ENCODE results near the gene ERRFI1. TPM values are rescaled to one million over a fixed set of nuclear protein-coding genes. Genes with fewer than 3 reads are reported as not detected.

The ERRFI1 gene
- total RNA-seq, 1 experiment from 2014 or later, result not detected

DNA sequence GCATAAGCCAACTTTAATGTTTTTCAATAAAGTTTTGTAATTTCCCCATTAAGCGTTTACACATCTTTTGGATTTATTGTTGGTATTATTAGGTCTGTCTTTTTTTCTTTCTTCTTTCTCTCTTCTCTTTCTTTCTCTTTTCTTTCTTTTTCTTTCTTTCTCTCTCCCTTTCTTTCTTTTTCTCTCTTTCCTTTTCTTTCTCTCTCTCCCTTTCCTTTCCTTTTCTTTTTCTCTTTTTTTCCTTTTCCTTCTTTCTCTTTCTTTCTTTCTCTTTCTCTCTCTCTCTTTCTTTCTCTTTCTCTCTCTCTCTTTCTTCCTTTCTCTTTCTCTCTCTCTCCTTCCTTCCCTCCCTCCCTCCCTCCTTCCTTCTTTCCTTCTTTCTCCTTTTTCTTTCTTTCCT is 31.3 kb downstream of the ERRFI1 start:
- Histone ChIP-seq H4K20me1 (ENCODE audit: insufficient read depth, low read depth, low read length) (no peaks in the 10 kb centered on the region), H3K9ac (ENCODE audit: low read length) (no peak overlapping the region), H3K9me3 (ENCODE audit: low read length) (no peaks in the 10 kb centered on the region), H3K4me2 (ENCODE audit: low read depth, low read length, poor library complexity, severe bottlenecking) (no peak overlapping the region), H2AFZ (ENCODE audit: low read length) (no peak overlapping the region), H3K4me1 (ENCODE audit: low read length) (no peaks in the 10 kb centered on the region), H3K36me3 (ENCODE audit: insufficient read depth, low read length) (no peaks in the 10 kb centered on the region), H3K27me3 (ENCODE audit: low read length) (no peaks in the 10 kb centered on the region), H3K4me3 (ENCODE audit: low read length) (no peak overlapping the region), H3K79me2 (ENCODE audit: low read length) (no peaks in the 10 kb centered on the region), H3K27ac (ENCODE audit: low read length) (no peak overlapping the region), H3K9me2 (replicated peaks; ENCODE audit: insufficient read depth, low read length) (no peaks in the 10 kb centered on the region)
- DNase-seq, result no peak

DNA sequence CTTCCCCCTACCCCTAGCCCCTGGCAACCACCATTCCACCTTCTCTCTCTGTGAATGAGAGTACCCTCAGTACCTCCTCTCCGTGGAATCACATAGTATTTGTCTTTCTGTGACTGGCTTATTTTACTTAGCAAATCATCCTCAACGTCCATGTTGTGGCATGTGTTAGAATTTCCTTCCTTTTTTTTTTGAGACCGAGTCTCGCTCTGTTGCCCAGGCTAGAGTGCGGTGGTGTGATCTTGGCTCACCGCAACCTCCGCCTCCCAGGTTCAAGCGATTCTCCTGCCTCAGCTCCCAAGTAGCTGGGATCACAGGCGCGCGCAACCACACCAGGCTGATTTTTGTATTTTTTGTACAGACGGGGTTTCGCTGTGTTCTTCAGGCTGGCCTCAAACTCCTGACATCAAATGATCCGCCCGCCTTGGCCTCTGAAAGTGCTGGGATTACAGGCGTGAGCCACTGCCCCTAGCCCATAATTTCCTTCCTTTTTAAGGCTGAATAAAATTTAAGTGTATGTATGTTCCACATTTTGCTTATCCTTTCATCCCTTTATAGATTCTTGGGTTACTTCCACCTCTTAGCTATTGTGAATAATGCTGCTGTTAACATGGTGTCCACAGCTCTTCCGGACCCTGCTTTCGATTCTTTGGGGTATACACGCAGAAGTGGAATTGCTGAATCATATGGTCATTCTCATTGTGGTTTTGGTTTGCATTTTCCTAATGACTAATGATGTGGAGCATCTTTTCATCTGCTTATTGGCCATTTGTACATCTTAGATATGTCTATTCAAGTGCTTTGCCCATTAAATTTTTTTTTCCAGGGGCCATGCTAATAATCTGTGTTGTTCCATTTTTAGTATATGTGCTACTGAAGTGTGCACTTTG is 32.3 kb downstream of the ERRFI1 start:
- no peaks in the 10 kb centered on the region for H3K27me3 ChIP-seq (ENCODE audit: low read length)
- no peaks in the 10 kb centered on the region for H3K9me3 ChIP-seq (ENCODE audit: low read length)
- no peak overlapping the region for H3K27ac ChIP-seq (ENCODE audit: low read length)
- no peaks in the 10 kb centered on the region for H4K20me1 ChIP-seq (ENCODE audit: insufficient read depth, low read depth, low read length)
- no peaks in the 10 kb centered on the region for H3K79me2 ChIP-seq (ENCODE audit: low read length)
- no peaks in the 10 kb centered on the region for H3K36me3 ChIP-seq (ENCODE audit: insufficient read depth, low read length)
- no peak overlapping the region for H3K4me2 ChIP-seq (ENCODE audit: low read depth, low read length, poor library complexity, severe bottlenecking)
- H3K4me3 ChIP-seq (ENCODE audit: low read length), result no peak overlapping the region
- DNase-seq, result no peak
- no peak overlapping the region for H3K9ac ChIP-seq (ENCODE audit: low read length)
- H3K4me1 ChIP-seq (ENCODE audit: low read length), result no peaks in the 10 kb centered on the region
- no peak overlapping the region for H2AFZ ChIP-seq (ENCODE audit: low read length)
- H3K9me2 ChIP-seq (replicated peaks; ENCODE audit: insufficient read depth, low read length), result no peaks in the 10 kb centered on the region

DNA sequence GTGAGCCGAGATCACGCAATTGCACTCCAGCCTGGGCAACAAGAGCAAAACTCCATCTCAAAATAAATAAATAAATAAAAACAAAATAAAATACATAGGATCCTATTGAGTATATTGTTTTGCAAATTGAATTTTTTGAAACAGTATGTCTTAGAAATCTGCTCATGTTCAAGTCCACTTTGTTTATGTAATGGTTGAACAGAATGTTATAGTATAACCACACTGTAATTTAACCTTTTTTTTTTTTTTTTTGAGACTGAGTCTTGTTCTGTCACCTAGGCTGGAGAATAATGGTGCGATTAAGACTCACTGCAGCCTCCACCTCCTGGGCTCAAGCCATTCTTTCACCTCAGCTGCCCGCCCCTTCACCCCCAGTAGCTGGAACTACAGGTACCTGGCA is 33.2 kb downstream of the ERRFI1 start:
- H3K9me3 ChIP-seq (ENCODE audit: low read length), result no peaks in the 10 kb centered on the region
- H4K20me1 ChIP-seq (ENCODE audit: insufficient read depth, low read depth, low read length), result no peaks in the 10 kb centered on the region
- no peak overlapping the region for H3K27ac ChIP-seq (ENCODE audit: low read length)
- no peaks in the 10 kb centered on the region for H3K27me3 ChIP-seq (ENCODE audit: low read length)
- H3K9ac ChIP-seq (ENCODE audit: low read length), result no peak overlapping the region
- no peak overlapping the region for H3K4me2 ChIP-seq (ENCODE audit: low read depth, low read length, poor library complexity, severe bottlenecking)
- no peaks in the 10 kb centered on the region for H3K9me2 ChIP-seq (replicated peaks; ENCODE audit: insufficient read depth, low read length)
- DNase-seq, result no peak
- no peaks in the 10 kb centered on the region for H3K79me2 ChIP-seq (ENCODE audit: low read length)
- H3K36me3 ChIP-seq (ENCODE audit: insufficient read depth, low read length), result no peaks in the 10 kb centered on the region
- no peak overlapping the region for H2AFZ ChIP-seq (ENCODE audit: low read length)
- H3K4me3 ChIP-seq (ENCODE audit: low read length), result no peak overlapping the region
- H3K4me1 ChIP-seq (ENCODE audit: low read length), result no peaks in the 10 kb centered on the region

DNA sequence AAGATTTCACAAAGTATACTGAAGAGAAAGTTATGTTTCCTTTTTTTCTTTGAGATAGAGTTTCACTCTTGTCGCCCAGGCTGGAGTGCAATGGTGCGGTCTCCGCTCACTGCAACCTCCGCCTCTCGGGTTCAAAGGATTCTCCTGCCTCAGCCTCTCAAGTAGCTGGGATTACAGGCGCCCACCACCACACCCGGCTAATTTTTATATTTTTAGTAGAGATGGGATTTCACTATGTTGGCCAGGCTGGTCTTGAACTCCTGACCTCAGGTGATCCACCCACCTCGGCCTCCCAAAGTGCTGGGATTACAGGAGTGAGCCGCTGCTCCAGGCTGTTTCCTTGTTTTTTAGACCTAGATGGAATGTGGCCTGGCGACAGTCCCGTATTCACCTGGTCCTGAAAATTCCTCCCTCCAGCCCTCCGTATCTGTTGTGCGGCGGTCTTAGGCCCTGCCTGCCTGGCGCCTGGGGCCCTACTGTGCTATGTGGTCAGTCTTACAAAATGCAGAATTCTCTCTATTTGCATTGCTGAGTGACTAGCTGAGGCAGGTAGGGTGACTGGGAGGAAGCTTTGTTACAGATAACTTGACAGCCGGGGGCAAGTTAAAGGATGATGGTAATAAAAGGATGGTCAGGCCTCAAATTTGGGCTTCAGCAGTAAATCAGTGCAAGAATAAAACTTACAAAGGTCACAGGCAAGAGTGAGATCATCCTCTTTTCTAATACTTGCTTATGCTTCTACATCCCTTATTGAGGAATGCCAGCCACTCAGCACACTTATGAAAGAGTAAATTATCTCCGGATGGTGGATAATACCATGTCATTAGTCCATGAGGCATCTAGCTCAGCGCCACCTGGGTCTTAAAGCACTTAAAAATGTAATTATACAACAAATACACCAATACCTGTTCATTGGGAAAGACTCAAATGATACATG is 34.3 kb downstream of the ERRFI1 start:
- Histone ChIP-seq H3K4me1 (ENCODE audit: low read length) (no peaks in the 10 kb centered on the region), H3K4me2 (ENCODE audit: low read depth, low read length, poor library complexity, severe bottlenecking) (no peak overlapping the region)

DNA sequence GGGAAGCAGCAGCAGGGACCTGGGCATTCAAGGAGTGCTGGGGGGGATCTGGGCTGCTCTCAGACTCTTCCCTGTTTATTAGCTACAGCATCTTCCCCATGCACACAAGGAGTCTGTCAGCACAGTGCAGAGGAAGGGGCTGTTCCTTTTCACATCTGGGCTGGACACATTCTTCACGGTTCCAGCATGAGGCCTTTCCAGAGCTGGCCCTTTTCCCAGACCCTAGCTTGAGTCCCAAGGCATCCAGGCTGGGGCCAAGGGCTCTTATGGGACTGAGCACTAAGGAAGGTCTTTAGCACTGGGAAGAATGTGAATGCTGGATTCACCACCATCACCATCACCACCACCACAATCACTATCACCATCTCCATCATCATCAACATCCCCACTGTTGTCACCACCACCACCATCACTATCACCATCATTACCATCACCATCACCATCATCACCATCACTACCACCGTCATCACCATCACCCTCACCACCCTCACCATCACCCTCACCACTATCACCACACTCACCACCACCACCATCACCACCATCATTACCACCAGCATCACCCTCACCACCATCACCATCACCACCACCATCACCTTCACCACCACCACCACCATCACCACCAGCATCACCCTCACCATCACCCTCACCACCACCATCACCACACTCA is 36.2 kb downstream of the ERRFI1 start:
- H4K20me1 ChIP-seq (ENCODE audit: insufficient read depth, low read depth, low read length), result no peaks in the 10 kb centered on the region
- H2AFZ ChIP-seq (ENCODE audit: low read length), result no peak overlapping the region
- H3K27me3 ChIP-seq (ENCODE audit: low read length), result no peaks in the 10 kb centered on the region
- no peaks in the 10 kb centered on the region for H3K4me1 ChIP-seq (ENCODE audit: low read length)
- no peaks in the 10 kb centered on the region for H3K9me2 ChIP-seq (replicated peaks; ENCODE audit: insufficient read depth, low read length)
- H3K9me3 ChIP-seq (ENCODE audit: low read length), result no peaks in the 10 kb centered on the region
- H3K36me3 ChIP-seq (ENCODE audit: insufficient read depth, low read length), result peaks cover 11% of the 10 kb centered on the region; the same call in 1 of the 2 replicates
- H3K4me3 ChIP-seq (ENCODE audit: low read length), result no peak overlapping the region
- H3K9ac ChIP-seq (ENCODE audit: low read length), result no peak overlapping the region
- DNase-seq, result no peak
- H3K79me2 ChIP-seq (ENCODE audit: low read length), result no peaks in the 10 kb centered on the region
- H3K27ac ChIP-seq (ENCODE audit: low read length), result no peak overlapping the region
- no peak overlapping the region for H3K4me2 ChIP-seq (ENCODE audit: low read depth, low read length, poor library complexity, severe bottlenecking)

More for the DNA sequence above, 34.3 kb downstream of the ERRFI1 start:
- no peak overlapping the region for H2AFZ ChIP-seq (ENCODE audit: low read length)
- no peaks in the 10 kb centered on the region for H3K79me2 ChIP-seq (ENCODE audit: low read length)
- H3K9me3 ChIP-seq (ENCODE audit: low read length), result no peaks in the 10 kb centered on the region
- H4K20me1 ChIP-seq (ENCODE audit: insufficient read depth, low read depth, low read length), result no peaks in the 10 kb centered on the region
- no peaks in the 10 kb centered on the region for H3K27me3 ChIP-seq (ENCODE audit: low read length)
- no peak overlapping the region for H3K4me3 ChIP-seq (ENCODE audit: low read length)
- no peak for DNase-seq
- no peak overlapping the region for H3K9ac ChIP-seq (ENCODE audit: low read length)
- H3K36me3 ChIP-seq (ENCODE audit: insufficient read depth, low read length), result no peaks in the 10 kb centered on the region
- H3K27ac ChIP-seq (ENCODE audit: low read length), result no peak overlapping the region
- no peaks in the 10 kb centered on the region for H3K9me2 ChIP-seq (replicated peaks; ENCODE audit: insufficient read depth, low read length)

DNA sequence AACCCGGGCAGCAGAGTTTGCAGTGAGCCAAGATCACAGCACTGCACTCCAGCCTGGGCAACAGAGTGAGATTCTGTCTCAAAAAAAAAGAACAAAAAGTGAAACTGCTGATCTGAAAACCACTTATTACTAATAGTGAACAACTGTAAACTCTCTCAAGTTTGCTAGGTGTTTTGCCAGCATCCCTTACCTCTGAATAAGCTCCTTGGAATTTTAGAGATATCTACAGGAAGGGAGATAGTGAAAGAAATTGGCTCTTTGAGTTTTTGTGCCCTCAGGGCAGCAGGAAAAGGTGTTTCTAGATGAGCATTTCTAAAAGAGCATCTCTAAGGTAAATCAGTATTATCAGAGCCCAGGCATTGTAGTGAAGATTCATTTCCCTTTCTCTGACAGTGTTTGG is 37.5 kb downstream of the ERRFI1 start:
- Histone ChIP-seq H2AFZ (ENCODE audit: low read length) (no peak overlapping the region), H3K27me3 (ENCODE audit: low read length) (no peaks in the 10 kb centered on the region), H3K79me2 (ENCODE audit: low read length) (no peaks in the 10 kb centered on the region), H4K20me1 (ENCODE audit: insufficient read depth, low read depth, low read length) (no peaks in the 10 kb centered on the region), H3K9me2 (replicated peaks; ENCODE audit: insufficient read depth, low read length) (no peaks in the 10 kb centered on the region), H3K4me1 (ENCODE audit: low read length) (no peaks in the 10 kb centered on the region), H3K4me2 (ENCODE audit: low read depth, low read length, poor library complexity, severe bottlenecking) (no peak overlapping the region), H3K4me3 (ENCODE audit: low read length) (no peak overlapping the region), H3K36me3 (ENCODE audit: insufficient read depth, low read length) (peaks cover 21% of the 10 kb centered on the region; the same call in 1 of the 2 replicates), H3K27ac (ENCODE audit: low read length) (no peak overlapping the region), H3K9me3 (ENCODE audit: low read length) (no peaks in the 10 kb centered on the region), H3K9ac (ENCODE audit: low read length) (no peak overlapping the region)
- DNase-seq, result no peak

DNA sequence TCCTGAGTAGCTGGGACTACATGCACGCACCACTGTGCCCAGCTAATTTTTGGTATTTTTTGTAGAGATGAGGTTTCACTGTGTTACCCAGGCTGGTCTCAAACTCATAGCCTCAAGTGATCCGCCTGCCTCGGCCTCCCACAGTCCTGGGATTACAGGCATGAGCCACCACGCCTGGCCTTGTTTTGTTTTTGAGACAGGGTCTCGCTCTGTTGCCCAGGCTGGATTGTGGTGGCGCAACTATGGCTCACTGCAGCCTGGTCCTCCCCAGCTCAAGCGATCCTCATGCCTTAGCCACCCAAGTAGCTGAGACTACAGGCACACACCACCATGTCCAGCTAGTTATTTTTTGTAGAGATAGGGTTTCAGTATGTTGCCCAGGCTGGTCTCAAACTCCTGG is 38.6 kb downstream of the ERRFI1 start:
- Histone ChIP-seq H3K27ac (ENCODE audit: low read length) (no peak overlapping the region), H3K9ac (ENCODE audit: low read length) (no peak overlapping the region), H3K27me3 (ENCODE audit: low read length) (no peaks in the 10 kb centered on the region), H3K4me1 (ENCODE audit: low read length) (no peaks in the 10 kb centered on the region), H3K79me2 (ENCODE audit: low read length) (no peaks in the 10 kb centered on the region), H3K4me3 (ENCODE audit: low read length) (no peak overlapping the region), H3K9me3 (ENCODE audit: low read length) (no peaks in the 10 kb centered on the region), H2AFZ (ENCODE audit: low read length) (no peak overlapping the region), H3K36me3 (ENCODE audit: insufficient read depth, low read length) (peaks cover 31% of the 10 kb centered on the region; the same call in 1 of the 2 replicates), H3K4me2 (ENCODE audit: low read depth, low read length, poor library complexity, severe bottlenecking) (no peak overlapping the region), H4K20me1 (ENCODE audit: insufficient read depth, low read depth, low read length) (no peaks in the 10 kb centered on the region), H3K9me2 (replicated peaks; ENCODE audit: insufficient read depth, low read length) (no peaks in the 10 kb centered on the region)
- DNase-seq, result no peak

Data from Karpas-422 (cell line).